ENCODE results near the gene GGA2.

The GGA2 gene

DNA sequence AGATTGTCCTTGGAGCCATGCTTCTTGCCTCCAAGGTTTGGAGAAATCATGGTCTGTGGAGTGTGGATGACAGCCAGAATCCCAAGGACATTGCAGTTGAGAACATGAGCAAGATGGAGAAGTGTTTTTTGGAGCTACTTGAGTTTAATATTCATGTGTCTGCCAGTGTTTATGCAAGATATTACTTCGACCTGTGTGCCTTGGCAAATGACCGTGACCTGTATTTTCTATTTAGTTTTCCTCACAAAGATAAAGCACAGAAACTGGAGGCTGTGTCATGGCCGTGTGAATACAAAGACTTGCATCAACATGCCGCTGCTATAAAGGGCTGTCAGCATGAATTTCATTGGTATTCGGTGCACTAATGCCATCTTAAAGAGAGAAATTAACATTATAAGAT, 9.0 kb downstream of the GGA2 start:
- no peak overlapping the region for H3K9ac ChIP-seq (ENCODE audit: low read depth, low read length, poor library complexity, severe bottlenecking)
- peaks cover 5% of the 10 kb centered on the region for H3K27me3 ChIP-seq (ENCODE audit: insufficient read depth, low read length, poor library complexity, severe bottlenecking)
- H2AFZ ChIP-seq (ENCODE audit: low read length), result no peak overlapping the region
- no peaks in the 10 kb centered on the region for H3K4me1 ChIP-seq (ENCODE audit: insufficient read depth, low read length, poor library complexity, severe bottlenecking)
- H3F3A ChIP-seq (ENCODE audit: low read depth), result no peaks in the 10 kb centered on the region
- H3K9me2 ChIP-seq (replicated peaks; ENCODE audit: low read depth, low read length), result no peaks in the 10 kb centered on the region
- TF ChIP-seq, protein P1, sequence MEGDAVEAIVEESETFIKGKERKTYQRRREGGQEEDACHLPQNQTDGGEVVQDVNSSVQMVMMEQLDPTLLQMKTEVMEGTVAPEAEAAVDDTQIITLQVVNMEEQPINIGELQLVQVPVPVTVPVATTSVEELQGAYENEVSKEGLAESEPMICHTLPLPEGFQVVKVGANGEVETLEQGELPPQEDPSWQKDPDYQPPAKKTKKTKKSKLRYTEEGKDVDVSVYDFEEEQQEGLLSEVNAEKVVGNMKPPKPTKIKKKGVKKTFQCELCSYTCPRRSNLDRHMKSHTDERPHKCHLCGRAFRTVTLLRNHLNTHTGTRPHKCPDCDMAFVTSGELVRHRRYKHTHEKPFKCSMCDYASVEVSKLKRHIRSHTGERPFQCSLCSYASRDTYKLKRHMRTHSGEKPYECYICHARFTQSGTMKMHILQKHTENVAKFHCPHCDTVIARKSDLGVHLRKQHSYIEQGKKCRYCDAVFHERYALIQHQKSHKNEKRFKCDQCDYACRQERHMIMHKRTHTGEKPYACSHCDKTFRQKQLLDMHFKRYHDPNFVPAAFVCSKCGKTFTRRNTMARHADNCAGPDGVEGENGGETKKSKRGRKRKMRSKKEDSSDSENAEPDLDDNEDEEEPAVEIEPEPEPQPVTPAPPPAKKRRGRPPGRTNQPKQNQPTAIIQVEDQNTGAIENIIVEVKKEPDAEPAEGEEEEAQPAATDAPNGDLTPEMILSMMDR (conservative IDR thresholded peaks at IDR 0.05; ENCODE audit: low read length), result no peak
- TF ChIP-seq EZH2phosphoT487 (IDR thresholded peaks at IDR 0.05; ENCODE audit: borderline replicate concordance), result no peak
- H3K79me2 ChIP-seq (ENCODE audit: insufficient read depth, low read length), result no peaks in the 10 kb centered on the region
- no peak overlapping the region for H3K4me2 ChIP-seq (ENCODE audit: low read depth, low read length, poor library complexity, severe bottlenecking)
- H3K4me3 ChIP-seq (ENCODE audit: low read length, poor library complexity, severe bottlenecking), result no peak overlapping the region
- no peaks in the 10 kb centered on the region for H3K36me3 ChIP-seq (ENCODE audit: insufficient read depth, low read length)
- H3K9me3 ChIP-seq (ENCODE audit: insufficient read depth, low read depth, low read length), result no peaks in the 10 kb centered on the region
- H4K20me1 ChIP-seq (ENCODE audit: insufficient read depth, low read length, poor library complexity, severe bottlenecking), result no peaks in the 10 kb centered on the region

DNA sequence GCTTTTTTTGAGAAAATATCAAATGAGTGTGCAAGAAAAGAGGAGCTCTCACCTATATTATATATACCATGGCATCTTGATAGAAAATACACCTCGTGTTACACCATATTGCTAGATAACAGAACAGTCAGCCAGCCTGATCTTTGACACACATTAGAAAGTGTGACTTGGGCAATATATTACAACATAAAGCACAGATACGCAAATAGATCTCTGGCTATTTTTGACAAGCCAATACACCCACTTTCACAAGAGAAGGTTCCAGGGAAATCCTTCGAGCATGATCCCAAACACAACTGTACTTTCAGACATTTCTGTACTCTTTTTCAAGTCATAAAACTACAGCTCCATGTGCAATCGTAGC, 9.4 kb downstream of the GGA2 start:
- no peaks in the 10 kb centered on the region for H4K20me1 ChIP-seq (ENCODE audit: insufficient read depth, low read length, poor library complexity, severe bottlenecking)
- H3K27me3 ChIP-seq (ENCODE audit: insufficient read depth, low read length, poor library complexity, severe bottlenecking), result peaks cover 5% of the 10 kb centered on the region
- no peaks in the 10 kb centered on the region for H3K79me2 ChIP-seq (ENCODE audit: insufficient read depth, low read length)
- no peaks in the 10 kb centered on the region for H3K9me2 ChIP-seq (replicated peaks; ENCODE audit: low read depth, low read length)
- H3K36me3 ChIP-seq (ENCODE audit: insufficient read depth, low read length), result no peaks in the 10 kb centered on the region
- no peak overlapping the region for H3K9ac ChIP-seq (ENCODE audit: low read depth, low read length, poor library complexity, severe bottlenecking)
- no peaks in the 10 kb centered on the region for H3F3A ChIP-seq (ENCODE audit: low read depth)
- no peak overlapping the region for H2AFZ ChIP-seq (ENCODE audit: low read length)
- H3K9me3 ChIP-seq (ENCODE audit: insufficient read depth, low read depth, low read length), result no peaks in the 10 kb centered on the region
- H3K4me1 ChIP-seq (ENCODE audit: insufficient read depth, low read length, poor library complexity, severe bottlenecking), result no peaks in the 10 kb centered on the region
- no peak overlapping the region for H3K4me3 ChIP-seq (ENCODE audit: low read length, poor library complexity, severe bottlenecking)
- H3K4me2 ChIP-seq (ENCODE audit: low read depth, low read length, poor library complexity, severe bottlenecking), result no peak overlapping the region
- TF ChIP-seq, protein P1 (conservative IDR thresholded peaks at IDR 0.05; ENCODE audit: low read length), result no peak
- TF ChIP-seq EZH2phosphoT487 (IDR thresholded peaks at IDR 0.05; ENCODE audit: borderline replicate concordance), result no peak

DNA sequence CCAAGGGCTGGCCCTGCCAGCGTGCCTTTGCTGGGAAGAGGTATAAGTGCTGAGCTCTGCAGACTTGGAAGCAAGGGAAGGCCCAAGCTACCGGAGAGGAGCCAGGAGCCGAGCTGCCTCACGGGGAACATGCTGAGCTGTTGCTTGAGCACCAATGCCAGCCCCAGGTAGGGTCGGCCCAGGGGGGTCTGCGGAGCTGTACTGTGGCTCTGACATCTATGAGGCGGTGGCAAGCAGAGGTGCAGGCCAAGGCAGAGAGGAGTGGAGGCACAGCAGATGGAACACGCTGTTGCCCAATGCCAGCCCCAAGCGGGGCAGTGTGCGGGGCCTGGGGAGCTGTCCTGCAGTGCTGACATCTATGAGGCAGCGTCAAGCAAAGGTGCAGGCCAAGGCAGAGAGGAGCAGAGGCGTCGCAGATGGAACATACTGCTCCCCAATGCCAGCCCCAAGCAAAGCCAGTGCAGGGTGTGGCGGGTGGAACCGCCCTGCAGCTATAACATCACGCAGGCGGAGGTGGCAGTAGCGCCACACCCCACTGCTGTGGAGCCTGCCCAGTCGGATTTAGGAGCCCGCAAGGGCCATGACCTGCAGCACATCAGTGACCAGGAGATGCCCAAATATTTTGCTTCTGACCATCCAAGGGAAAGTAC, 10.0 kb downstream of the GGA2 start:
- Histone ChIP-seq H3K36me3 (ENCODE audit: insufficient read depth, low read length) (no peaks in the 10 kb centered on the region), H3F3A (ENCODE audit: low read depth) (no peaks in the 10 kb centered on the region), H3K4me2 (ENCODE audit: low read depth, low read length, poor library complexity, severe bottlenecking) (no peak overlapping the region), H3K9me3 (ENCODE audit: insufficient read depth, low read depth, low read length) (no peaks in the 10 kb centered on the region), H3K9ac (ENCODE audit: low read depth, low read length, poor library complexity, severe bottlenecking) (no peak overlapping the region), H3K9me2 (replicated peaks; ENCODE audit: low read depth, low read length) (no peaks in the 10 kb centered on the region), H2AFZ (ENCODE audit: low read length) (no peak overlapping the region), H3K4me3 (ENCODE audit: low read length, poor library complexity, severe bottlenecking) (no peak overlapping the region), H3K4me1 (ENCODE audit: insufficient read depth, low read length, poor library complexity, severe bottlenecking) (no peaks in the 10 kb centered on the region), H4K20me1 (ENCODE audit: insufficient read depth, low read length, poor library complexity, severe bottlenecking) (no peaks in the 10 kb centered on the region), H3K79me2 (ENCODE audit: insufficient read depth, low read length) (no peaks in the 10 kb centered on the region), H3K27me3 (ENCODE audit: insufficient read depth, low read length, poor library complexity, severe bottlenecking) (peaks cover 5% of the 10 kb centered on the region)
- TF ChIP-seq, protein P1 (conservative IDR thresholded peaks at IDR 0.05; ENCODE audit: low read length), result no peak
- TF ChIP-seq EZH2phosphoT487 (IDR thresholded peaks at IDR 0.05; ENCODE audit: borderline replicate concordance), result no peak

Measured in Loucy (cell line).